Urinary bladder (tissue), 4 donors: ENCODE measurements around the gene FERMT3. TPM values are rescaled to one million over a fixed set of nuclear protein-coding genes. Genes with fewer than 3 reads are reported as not detected.
A peak's percentile ranks its signal among the peaks of the same experiment; 100 is the strongest.

Experiments
- DNase-seq: peaks from one replicate; pipeline ENCODE4 v3.0.0-alpha.2; 2015; ENCODE audit errors: extremely low spot score
- H3K27ac ChIP-seq: one replicate; pipeline ENCODE4 v1.5.1; 2013; ENCODE audit warnings: low read depth, mild to moderate bottlenecking, moderate library complexity
- H3K36me3 ChIP-seq: one replicate; pipeline ENCODE4 v1.6.1; 2013; ENCODE audit warnings: mild to moderate bottlenecking, moderate library complexity; ENCODE audit not compliant: insufficient read depth
- H3K4me1 ChIP-seq: one replicate; pipeline ENCODE4 v1.6.1; 2013; ENCODE audit warnings: mild to moderate bottlenecking, moderate library complexity; ENCODE audit not compliant: insufficient read depth
- H3K4me3 ChIP-seq: one replicate; pipeline ENCODE4 v1.5.1; 2013; ENCODE audit warnings: low read depth, low read length
- WGBS: extraction: QIAGEN DNeasy Blood & Tissue Kit; methylation state at CpG from one replicate; pipeline ENCODE4 v1.1.7; 2013; 5-methylcytosine and 5-hydroxymethylcytosine counted together
- polyA plus RNA-seq: library from polyadenylated mRNA; stranded (reverse); fragments of 200-250 nt; gene quantifications from one replicate; pipeline ENCODE4 v1.2.3, GENCODE V29; 2013
- total RNA-seq: library from RNA; depleted of rRNA; stranded (reverse); fragments of >200 nt; gene quantifications from one replicate; pipeline ENCODE4 v1.2.3, GENCODE V29; 2014
- donor health status: healthy with polysubstance abuse.
- donor health status: healthy.

Gene FERMT3
- total and polyA plus RNA-seq, 2 donors: 7.8 to 16.8 TPM

- DNase-seq: no peak
- H3K27ac ChIP-seq: no peak overlapping the region
- 96% methylated on average over 12 of the region's 12 CpGs for WGBS
These were observed 27.4 kb upstream of the FERMT3 start for GRCh38 chr11:64178951-64179639.

DNA sequence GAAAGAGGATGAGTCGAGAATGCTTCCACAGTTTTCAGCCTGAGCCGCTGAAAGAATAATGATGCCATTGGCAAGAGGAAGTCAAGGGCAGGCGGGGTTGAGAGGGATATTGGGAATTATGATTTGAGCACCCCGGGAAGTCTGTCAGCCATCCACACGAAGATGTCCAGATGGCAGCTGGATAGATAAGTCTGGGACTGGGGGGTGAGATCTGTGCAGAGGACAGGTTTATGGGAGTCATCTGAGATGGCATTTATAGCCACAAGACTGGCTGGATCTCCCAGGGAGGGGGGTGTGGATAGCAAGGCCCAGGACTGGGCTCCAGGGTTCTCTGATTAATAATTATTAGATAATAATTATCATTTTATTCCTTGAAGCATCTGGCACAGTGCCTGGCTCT, 25.6 kb upstream of the FERMT3 start:
- H3K4me1 ChIP-seq: no peaks in the 10 kb centered on the region
- H3K36me3 ChIP-seq: no peaks in the 10 kb centered on the region
- peak overlapping the region; percentile 59 for H3K27ac ChIP-seq
- no peak overlapping the region for H3K4me3 ChIP-seq
- DNase-seq: no peak
- WGBS: 28% methylated on average over 5 of the region's 5 CpGs

More at GRCh38 chr11:64178951-64179639, 27.4 kb upstream of the FERMT3 start:
- no peaks in the 10 kb centered on the region for H3K4me1 ChIP-seq
- no peaks in the 10 kb centered on the region for H3K36me3 ChIP-seq
- H3K4me3 ChIP-seq: no peak overlapping the region

GRCh38 chr11:64181506-64182411, 24.8 kb upstream of the FERMT3 start:
- 37% methylated on average over 17 of the region's 17 CpGs for WGBS
- H3K36me3 ChIP-seq: no peaks in the 10 kb centered on the region
- no peaks in the 10 kb centered on the region for H3K4me1 ChIP-seq
- H3K27ac ChIP-seq: peak overlapping the region; percentile 25
- DNase-seq: peak; percentile 70
- no peak overlapping the region for H3K4me3 ChIP-seq

GRCh38 chr11:64183890-64184289, 22.6 kb upstream of the FERMT3 start:
- H3K27ac ChIP-seq: no peak overlapping the region
- no peaks in the 10 kb centered on the region for H3K36me3 ChIP-seq
- no peak overlapping the region for H3K4me3 ChIP-seq
- no peak for DNase-seq
- no peaks in the 10 kb centered on the region for H3K4me1 ChIP-seq
- 84% methylated on average over 7 of the region's 7 CpGs for WGBS

DNA sequence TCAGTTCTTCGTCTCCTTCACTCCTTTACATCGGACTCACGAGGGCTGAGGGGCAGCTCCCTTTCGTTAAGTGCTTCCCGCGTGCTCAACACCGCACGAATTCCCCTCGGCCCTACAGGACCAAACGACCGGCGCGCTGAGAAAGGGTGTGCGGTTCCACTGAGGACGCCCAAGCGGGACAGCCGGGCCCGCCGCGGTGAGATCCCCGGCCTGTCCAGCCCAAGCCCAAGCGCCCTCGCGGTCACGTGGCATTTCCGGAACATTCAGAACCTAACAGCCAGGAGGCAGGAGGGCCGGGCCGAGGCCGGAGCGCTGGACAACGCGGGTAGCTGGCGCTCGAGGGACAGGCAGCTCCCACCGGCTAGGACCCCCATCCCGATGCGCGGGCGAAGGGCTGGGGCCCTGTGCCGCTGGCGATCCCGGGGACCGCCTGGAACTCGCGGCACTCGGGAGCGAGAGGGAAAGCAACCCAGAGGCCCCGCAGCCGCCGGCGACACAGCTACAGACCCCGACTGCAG, 21.3 kb upstream of the FERMT3 start:
- peak; percentile 62 for DNase-seq
- Histone ChIP-seq H3K36me3 (no peaks in the 10 kb centered on the region), H3K27ac (peak overlapping the region; percentile 85), H3K4me1 (no peaks in the 10 kb centered on the region), H3K4me3 (peak overlapping the region; percentile 48)
- under 1% methylated on average over 52 of the region's 52 CpGs for WGBS

GRCh38 chr11:64185693-64186491, 20.6 kb upstream of the FERMT3 start, which contains the start of gene STIP1:
Gene STIP1, plus strand, starts transcription at chr11:64186171. Its CDS starts 91 bp downstream, at chr11:64186262.
- Histone ChIP-seq H3K36me3 (no peaks in the 10 kb centered on the region), H3K4me1 (no peaks in the 10 kb centered on the region), H3K4me3 (peak within 1 kb of the TSS; percentile 48), H3K27ac (peak within 1 kb of the TSS; percentile 85)
- WGBS: under 1% methylated on average over 74 of the region's 74 CpGs
- peak; percentile 100 for DNase-seq

DNA sequence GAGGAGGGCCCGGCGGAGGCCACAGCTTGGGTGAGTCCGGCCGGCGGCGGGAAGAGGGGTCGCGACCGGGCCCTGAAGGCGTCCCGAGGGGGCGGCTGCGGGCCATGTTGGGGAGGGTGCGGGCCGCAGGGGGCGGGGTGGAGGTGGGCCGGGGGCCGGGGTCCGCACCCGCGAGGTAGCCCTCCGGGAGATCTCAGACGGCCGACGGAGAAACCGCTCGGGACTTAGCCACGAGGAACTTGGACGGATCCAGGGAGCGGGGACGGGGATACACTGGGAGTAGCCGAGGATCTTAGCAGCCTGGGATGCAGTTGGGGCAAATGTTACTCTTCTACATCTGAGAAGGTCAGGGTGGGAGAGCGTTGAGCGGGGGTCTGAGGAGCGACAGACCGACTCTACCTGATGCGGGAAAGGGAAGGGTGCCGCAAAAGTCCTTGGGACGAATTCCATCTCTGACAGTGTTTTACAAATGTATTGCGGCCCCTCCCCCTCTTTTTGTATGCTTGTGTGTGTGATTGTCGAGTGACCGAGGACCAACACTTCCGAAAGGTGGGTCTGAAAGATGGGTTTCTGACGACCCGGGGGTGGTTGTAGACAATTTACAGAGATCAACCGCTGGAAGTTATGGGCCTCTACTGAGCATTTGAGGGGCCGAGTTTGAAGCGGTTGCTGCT, 19.9 kb upstream of the FERMT3 start:
- Histone ChIP-seq H3K4me3 (no peak overlapping the region), H3K36me3 (no peaks in the 10 kb centered on the region), H3K27ac (no peak overlapping the region), H3K4me1 (no peaks in the 10 kb centered on the region)
- DNase-seq: no peak
- WGBS: 2% methylated on average over 48 of the region's 48 CpGs

DNA sequence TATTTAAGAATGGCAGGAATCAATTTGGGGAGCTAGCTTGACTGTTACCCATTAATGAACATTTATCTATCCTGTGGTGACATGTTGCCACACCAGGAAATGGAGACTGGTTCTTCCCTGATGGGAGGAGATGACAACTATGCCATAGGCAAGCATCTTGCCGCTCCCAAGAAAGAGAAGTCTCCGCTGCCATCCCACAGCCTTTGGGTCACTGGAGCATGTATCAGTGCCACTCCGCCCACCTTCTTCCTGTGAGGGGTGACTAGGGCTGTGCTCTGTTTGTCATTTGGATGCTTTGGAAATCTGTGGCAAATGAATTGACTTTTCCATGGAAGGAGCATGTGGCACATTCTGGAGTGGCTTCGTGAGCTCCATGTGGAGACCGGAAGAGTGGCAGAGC, 14.1 kb upstream of the FERMT3 start:
- peaks cover 4% of the 10 kb centered on the region for H3K36me3 ChIP-seq
- 93% methylated on average over 5 of the region's 5 CpGs for WGBS

GRCh38 chr11:64196626-64197025, 9.9 kb upstream of the FERMT3 start:
- 84% methylated on average over 9 of the region's 9 CpGs for WGBS
- Histone ChIP-seq H3K4me3 (no peak overlapping the region), H3K27ac (no peak overlapping the region), H3K36me3 (peaks cover 4% of the 10 kb centered on the region), H3K4me1 (no peaks in the 10 kb centered on the region)
- DNase-seq: no peak

More for the DNA sequence above, 14.1 kb upstream of the FERMT3 start:
- no peaks in the 10 kb centered on the region for H3K4me1 ChIP-seq
- H3K27ac ChIP-seq: no peak overlapping the region
- H3K4me3 ChIP-seq: no peak overlapping the region
- DNase-seq: no peak

DNA sequence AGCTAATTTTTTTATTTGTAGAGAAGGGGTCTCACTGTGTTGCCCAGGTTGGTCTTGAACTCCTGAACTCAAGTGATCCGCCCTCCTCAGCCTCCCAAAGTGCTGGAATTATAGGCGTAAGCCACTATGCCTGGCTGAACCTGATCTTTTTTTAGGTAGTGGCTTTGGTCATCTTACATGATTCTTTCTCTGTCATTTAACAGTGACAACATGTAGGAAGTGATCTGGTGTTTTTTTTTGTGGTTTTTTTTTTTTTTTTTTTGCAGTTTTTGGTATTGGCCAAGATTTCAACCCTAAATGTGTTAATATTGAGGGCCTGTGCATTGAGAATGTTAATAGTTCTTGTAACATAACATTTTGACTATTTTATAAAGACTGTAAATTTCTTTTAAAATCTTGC, 8.0 kb upstream of the FERMT3 start:
- Histone ChIP-seq H3K4me1 (no peaks in the 10 kb centered on the region), H3K36me3 (peaks cover 4% of the 10 kb centered on the region), H3K4me3 (no peak overlapping the region), H3K27ac (no peak overlapping the region)
- 98% methylated on average over 2 of the region's 2 CpGs for WGBS
- DNase-seq: no peak

GRCh38 chr11:64201543-64201942, 5.0 kb upstream of the FERMT3 start:
- H3K36me3 ChIP-seq: peaks cover 2% of the 10 kb centered on the region
- 68% methylated on average over 3 of the region's 3 CpGs for WGBS

DNA sequence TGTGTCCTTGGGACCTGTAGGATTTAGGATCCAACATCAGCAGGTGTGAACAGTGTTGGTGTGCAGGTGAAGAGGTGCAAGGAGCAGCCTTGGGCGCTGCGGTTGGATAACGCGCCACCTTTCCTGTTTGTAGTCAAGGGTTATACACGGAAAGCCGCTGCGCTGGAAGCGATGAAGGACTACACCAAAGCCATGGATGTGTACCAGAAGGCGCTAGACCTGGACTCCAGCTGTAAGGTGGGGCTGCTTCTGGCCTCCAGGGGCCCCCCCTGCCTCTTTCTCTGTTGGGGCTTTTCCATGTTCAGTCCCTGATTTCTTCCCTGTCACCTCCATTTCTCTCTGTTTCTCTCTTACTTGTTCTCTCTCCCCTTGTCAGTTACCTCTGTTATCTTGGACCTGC, 3.5 kb upstream of the FERMT3 start:
- DNase-seq: no peak
- Histone ChIP-seq H3K4me3 (no peak overlapping the region), H3K4me1 (no peaks in the 10 kb centered on the region), H3K27ac (no peak overlapping the region), H3K36me3 (no peaks in the 10 kb centered on the region)
- WGBS: 96% methylated on average over 9 of the region's 9 CpGs

More at GRCh38 chr11:64201543-64201942, 5.0 kb upstream of the FERMT3 start:
- no peak for DNase-seq
- Histone ChIP-seq H3K27ac (no peak overlapping the region), H3K4me1 (no peaks in the 10 kb centered on the region), H3K4me3 (no peak overlapping the region)
